HG03558 (cell line): ENCODE results near the gene HEXIM2.
"Not testable (repeated sequence)": the region's sequence is repeated elsewhere in the genome, so short reads cannot be mapped to it uniquely, and the experiment has no call there.

ENCODE experiments used
- ATAC-seq: cut with Tn5 transposase; IDR thresholded peaks from one replicate; pipeline ENCODE4 v1.9.1; 2021; ENCODE audit warnings: moderate number of reproducible peaks; ENCODE audit not compliant: unreplicated experiment; ENCODE audit errors: extremely low read depth

Gene HEXIM2

DNA sequence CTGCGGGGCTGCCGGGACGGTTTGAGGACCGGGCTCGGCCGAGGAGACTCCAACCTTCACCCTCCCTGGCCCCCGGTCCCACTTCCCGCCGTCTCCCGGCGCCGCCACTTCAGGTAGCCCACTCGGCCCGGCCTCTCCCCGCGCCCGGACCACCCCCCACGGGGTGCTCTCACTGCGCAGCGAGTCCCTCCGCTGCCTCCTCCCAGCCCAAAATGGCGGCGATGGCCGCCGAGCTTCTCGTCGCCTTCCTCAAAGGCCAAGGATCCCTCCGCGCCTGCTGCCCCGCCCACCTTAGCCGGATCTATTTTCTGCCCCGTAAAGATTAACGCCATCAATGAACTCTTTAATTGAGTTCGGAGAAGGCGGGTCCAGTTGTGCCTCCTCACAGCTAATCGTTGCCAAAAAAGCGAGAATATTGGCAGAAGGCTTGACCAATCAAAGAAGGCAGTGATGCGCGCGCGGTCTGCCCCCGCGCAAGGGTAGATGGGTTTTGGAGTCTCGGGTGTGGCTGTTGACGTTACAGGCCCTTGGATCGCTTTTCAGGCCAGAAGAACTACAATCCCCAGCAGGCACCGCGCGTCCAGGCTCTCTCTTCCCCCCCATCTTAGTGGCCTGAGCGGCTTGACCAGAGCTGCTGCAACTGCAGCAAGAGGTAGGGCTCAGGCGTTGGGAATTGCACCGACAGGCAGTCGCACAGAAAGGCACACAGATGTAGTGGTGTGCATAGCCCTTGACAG is at the start of gene HEXIM2:
Gene HEXIM2 (plus strand): TSS at position 588 of the 737 bp plus-strand sequence. CDS start 919 bp downstream, outside the sequence.
- peak; percentile 74 for ATAC-seq

DNA sequence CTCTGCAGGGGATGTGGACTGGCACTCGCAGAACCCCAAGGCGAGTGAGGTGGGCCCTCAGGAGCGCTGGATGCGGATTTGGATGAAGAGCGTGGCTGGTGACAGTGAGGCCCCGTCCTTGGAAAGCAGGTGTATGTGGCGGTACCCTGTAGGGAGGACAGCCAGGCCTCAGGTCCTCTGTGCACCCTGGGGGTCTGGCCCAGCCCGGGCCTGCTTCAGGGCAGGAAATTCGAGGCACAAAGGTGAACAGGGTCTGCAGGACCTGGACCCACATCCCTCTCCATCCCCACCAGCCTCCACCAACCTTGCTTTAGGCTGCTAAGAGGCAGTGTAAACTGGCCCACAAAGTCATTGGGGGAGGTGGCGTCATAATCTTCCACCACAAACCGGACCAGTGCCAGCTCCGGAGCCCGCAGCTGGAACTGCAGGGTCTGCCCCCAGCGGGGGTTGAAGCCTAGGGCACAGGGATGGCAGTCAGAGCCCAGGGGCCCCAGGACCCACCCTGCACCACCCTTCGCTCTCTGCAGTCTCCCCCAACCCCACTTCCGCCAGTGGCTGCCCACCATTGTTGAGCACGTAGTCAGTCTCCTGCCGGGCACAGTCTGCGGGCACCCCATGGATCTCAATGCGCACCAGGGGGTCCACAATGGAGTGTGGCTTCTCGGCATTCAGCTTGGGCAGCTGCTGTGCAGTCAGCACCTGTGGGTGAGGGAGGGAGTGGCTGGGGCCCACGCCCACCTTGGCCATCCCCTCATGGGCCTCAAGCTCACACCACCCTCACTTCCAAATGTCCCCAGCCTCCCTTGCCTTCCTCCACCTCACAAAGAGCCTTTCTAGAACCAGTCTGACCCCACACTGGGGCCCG is 48.9 kb upstream of the HEXIM2 start:
- ATAC-seq, result no peak

DNA sequence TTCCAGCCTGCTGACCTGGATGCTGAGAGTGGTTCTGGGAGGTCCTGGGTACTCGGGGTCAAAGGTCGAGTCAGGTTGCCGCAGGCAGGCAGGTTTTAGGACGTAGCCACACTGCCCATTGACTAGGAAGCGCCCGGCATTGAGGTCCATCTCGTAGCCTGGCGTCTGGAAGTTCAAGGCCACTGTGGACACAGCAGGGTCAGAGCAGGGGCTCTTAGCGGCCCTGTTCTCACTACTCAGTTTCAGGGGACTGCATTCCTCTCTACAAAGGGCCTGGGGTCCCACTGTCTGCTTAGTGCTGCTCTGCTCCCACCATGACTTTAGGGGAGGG is 48.3 kb upstream of the HEXIM2 start:
- no peak for ATAC-seq

DNA sequence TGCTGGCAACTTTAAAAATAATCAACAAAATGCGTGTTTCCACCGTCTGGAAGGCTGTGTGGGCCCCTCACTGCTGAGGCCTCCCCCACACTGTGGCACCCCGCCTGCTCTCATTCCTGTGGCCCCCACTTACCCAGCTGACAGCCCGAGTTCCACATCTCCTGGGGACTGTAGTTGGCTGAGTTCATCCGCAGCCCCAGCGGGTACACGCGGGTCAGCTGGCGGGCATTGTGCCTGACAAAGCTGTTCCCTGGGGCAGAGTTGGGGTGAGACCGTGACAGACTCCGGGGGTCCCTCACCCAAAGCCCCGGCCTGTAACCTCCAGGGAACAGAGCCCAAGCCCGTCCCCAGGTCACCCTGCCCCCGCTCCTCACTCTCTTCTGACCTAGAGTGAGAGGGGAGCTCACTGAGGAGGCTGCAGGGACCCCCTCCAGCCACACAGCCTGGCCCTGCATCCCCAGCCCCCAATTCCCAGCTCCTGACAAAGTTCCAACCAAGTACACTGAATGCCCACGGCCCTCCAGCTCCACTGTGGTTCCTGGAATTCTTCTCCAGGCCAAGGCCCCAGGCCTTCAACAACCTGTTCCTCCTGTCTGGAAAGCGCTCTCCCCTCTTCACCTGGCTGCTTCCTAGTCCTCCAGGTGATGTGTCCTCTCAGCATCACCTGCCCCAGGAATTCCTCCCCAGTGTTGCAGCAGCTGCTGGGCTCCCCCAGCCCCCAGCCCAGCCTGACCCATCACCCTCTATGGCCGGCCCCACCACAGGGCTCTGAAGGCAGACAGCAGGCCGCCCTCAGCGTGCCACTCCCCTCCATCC is 47.4 kb upstream of the HEXIM2 start:
- ATAC-seq, result no peak

GRCh38 chr17:45115015-45115625 is 46.6 kb upstream of the HEXIM2 start:
- ATAC-seq, result no peak

GRCh38 chr17:45115871-45116270 is 45.8 kb upstream of the HEXIM2 start:
- ATAC-seq, result no peak

DNA sequence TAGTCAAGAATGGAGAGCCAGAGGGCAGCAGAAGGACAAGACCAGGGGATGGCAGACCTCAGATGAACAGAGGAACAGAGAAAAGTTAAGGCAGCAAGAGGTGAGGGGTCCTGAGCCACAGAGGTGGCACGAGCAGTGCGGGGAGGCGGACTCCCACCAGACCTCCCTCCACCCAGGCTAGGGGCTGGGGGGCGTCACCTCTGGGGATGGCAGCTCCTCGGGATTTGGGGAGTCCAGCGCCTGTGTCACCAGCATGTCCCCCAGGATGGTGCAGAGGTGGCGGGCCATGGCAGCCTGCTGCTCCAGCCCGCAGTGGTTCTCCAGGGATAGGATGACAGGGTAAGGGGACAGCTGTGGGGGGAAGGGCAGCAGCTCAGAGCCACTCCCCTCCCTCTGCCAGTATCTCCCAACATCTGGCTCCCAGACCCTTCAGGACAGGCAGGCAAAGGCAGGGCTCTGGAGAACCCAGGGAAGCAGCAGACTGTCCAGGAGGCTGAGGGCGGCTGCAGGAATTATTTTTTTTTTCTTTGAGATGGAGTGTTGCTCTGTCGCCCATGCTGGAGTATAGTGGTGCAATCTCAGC is 45.1 kb upstream of the HEXIM2 start:
- ATAC-seq, result no peak

DNA sequence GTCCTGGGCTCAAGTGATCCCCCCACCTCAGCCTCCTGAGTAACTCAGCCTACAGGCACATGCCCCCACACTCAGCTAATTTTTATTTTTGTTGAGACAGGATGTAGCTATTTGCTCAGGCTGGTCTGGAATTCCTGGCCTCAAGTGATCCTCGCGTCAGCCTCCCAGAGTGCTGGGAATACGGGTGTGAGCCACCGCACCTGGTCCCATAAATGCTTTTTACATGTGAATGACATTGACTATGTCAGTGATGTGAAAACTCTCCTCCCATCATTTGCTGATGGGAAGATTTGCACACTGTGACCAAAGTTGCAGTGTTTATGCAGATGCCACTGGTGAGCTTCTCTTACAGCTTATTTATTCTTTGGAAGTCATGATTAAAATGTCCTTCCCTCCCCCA is 44.3 kb upstream of the HEXIM2 start:
- ATAC-seq, result no peak

- ATAC-seq, result no peak
Observed at GRCh38 chr17:45117848-45118646, 43.6 kb upstream of the HEXIM2 start.

DNA sequence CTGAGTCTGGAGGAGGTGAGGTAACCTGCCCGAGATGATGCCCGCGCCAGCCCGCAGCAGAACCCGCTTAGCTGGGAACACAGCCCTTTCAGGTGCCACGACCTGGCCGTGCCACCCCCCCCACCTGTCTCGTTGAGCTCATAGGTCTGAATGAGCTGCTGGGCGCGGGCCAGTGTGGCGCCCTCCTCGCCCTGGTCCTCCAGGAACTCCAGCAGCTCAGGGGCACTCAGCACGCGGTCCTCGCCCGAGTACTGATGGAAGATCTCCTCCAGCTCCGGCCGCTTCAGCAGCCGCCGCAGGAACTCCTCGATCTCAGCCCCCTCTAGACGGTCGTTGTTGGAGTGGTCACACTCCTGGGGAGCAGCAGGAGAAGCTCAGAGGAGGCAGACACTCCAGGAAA is 43.0 kb upstream of the HEXIM2 start:
- no peak for ATAC-seq

GRCh38 chr17:45119964-45120363 is 41.7 kb upstream of the HEXIM2 start:
- ATAC-seq, result no peak

DNA sequence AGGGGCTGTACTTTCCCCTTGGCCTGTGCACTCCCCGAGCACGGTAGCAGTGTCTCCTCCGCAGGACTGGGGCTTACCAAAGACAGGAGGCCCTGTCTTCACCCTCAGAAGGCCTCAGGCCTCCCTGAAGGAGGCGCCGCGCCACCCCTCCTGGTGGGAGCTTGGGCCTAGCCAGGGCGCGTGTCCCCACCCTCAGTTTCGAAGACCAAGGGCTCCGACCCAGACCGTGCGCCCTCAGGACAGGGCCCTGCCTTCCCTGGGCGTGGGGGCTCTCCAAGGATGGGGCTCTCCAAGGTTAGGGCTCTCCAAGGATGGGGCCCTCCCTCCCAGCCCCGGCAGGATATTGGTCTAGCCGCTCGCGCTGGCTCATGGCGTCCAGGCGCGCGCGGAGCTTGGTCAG is 41.1 kb upstream of the HEXIM2 start:
- ATAC-seq, result no peak

DNA sequence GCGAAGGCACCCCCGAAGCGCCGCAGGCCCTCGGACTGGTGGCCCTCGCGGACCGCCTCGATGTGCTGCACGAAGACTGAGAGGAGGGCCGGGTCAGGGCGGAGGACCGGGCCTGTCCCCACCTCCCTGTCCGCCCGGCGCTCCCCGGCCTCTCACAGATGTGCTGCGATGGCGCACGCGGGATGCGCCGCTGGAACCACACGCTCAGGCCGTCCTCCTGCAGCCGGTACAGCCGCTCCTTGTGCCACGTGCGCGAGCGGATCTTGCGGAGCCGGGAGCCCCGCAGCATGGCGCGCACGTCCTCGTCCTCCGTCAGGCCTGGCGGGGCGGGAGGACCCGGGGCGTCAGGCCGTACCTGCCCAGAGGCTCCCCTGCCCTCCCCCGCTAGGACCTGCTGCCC is 40.6 kb upstream of the HEXIM2 start:
- no peak for ATAC-seq

- no peak for ATAC-seq
Observed at GRCh38 chr17:45123076-45123770, 38.5 kb upstream of the HEXIM2 start.

GRCh38 chr17:45123930-45124796 is 37.5 kb upstream of the HEXIM2 start:
- no peak for ATAC-seq

GRCh38 chr17:45124797-45125122 is 36.9 kb upstream of the HEXIM2 start:
- not testable (repeated sequence) for ATAC-seq

DNA sequence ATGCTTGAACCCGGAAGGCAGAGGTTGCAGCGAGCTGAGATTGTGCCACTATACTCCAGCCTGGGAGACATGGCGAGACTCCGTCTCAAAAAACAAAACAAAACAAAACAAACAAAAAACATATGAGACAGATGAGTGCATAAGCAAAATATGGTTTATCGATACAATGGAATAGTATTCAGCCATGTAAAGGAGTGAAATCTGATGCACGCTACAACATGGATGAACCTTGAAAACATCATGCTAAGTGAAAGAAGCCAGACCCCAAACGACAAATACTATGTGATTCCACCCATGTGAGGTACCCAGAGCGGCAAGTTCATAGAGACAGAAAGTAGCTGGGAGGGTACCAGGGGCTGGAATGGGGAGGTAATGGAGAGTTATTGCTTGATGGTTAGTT is 36.2 kb upstream of the HEXIM2 start:
- no peak for ATAC-seq

DNA sequence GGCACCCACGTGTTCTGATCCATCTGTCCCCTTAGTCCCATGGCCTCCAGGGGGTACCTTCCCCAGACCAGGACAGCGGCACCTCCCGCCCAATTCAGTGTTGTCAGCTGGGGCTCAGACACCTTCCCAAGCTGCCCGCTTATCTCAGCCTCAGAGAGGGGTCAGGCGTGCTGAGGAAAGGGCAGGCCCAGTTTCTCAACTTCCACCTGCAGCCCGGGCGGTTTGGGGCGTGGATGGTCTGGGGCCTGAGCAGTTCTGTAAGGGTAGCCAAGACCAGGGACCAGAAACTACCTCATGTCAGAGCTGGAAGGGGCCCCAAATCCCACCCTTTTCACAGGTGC is 34.5 kb upstream of the HEXIM2 start:
- ATAC-seq, result no peak
